Measurements from ENCODE around the gene DEFB116. TPM values are rescaled to one million over a fixed set of nuclear protein-coding genes. Genes with fewer than 3 reads are reported as not detected.
"Not testable (repeated sequence)": the region's sequence is repeated elsewhere in the genome, so short reads cannot be mapped to it uniquely, and the experiment has no call there.

The DEFB116 gene
- not detected in 2 replicates for polyA plus RNA-seq (2011; rRNA removed)
- not detected in 2 replicates for polyA minus RNA-seq (2011; rRNA and poly(A)+ RNA removed)

GRCh38 chr20:31308535-31309162, at the start of gene DEFB116:
DEFB116 (minus strand) TSS chr20:31308585; CDS start chr20:31308585, 0 bp downstream.
- no peak for DNase-seq (ENCODE audit: low read depth, low spot score)
- Histone ChIP-seq H3K27ac (ENCODE audit: low read depth, low read length) (no peak within 1 kb of the TSS), H3K27me3 (ENCODE audit: control insufficient read depth, insufficient read depth, low read length) (no peaks in the 10 kb centered on the region), H3K9me3 (ENCODE audit: control insufficient read depth, insufficient read depth, low read length) (no peaks in the 10 kb centered on the region), H3K4me3 (ENCODE audit: low read depth, low read length) (no peak within 1 kb of the TSS)
- TF ChIP-seq CTCF (IDR thresholded peaks at IDR 0.05; ENCODE audit: low read depth, low read length): no peak
- ChIA-PET CTCF (no interaction called here), POLR2A (no interaction called here)

- no peak for DNase-seq (ENCODE audit: low read depth, low spot score)
- CTCF ChIA-PET: no interaction called here
- Histone ChIP-seq H3K27ac (ENCODE audit: low read depth, low read length) (no peak overlapping the region), H3K4me3 (ENCODE audit: low read depth, low read length) (no peak overlapping the region), H3K9me3 (ENCODE audit: control insufficient read depth, insufficient read depth, low read length) (no peaks in the 10 kb centered on the region; the same call in 1 of the 2 replicates), H3K27me3 (ENCODE audit: control insufficient read depth, insufficient read depth, low read length) (no peaks in the 10 kb centered on the region)
- POLR2A ChIA-PET: no interaction called here
- no peak for TF ChIP-seq CTCF (IDR thresholded peaks at IDR 0.05; ENCODE audit: low read depth, low read length)
Observed at GRCh38 chr20:31355981-31356380, 47.6 kb upstream of the DEFB116 start.

GRCh38 chr20:31341470-31341869, 33.1 kb upstream of the DEFB116 start:
- H3K27ac ChIP-seq (ENCODE audit: low read depth, low read length): no peak overlapping the region
- no peak for TF ChIP-seq CTCF (IDR thresholded peaks at IDR 0.05; ENCODE audit: low read depth, low read length)
- DNase-seq (ENCODE audit: low read depth, low spot score): no peak
- H3K9me3 ChIP-seq (ENCODE audit: control insufficient read depth, insufficient read depth, low read length): peaks cover 7% of the 10 kb centered on the region
- H3K4me3 ChIP-seq (ENCODE audit: low read depth, low read length): no peak overlapping the region
- POLR2A ChIA-PET: no interaction called here
- CTCF ChIA-PET: no interaction called here
- no peaks in the 10 kb centered on the region for H3K27me3 ChIP-seq (ENCODE audit: control insufficient read depth, insufficient read depth, low read length)

GRCh38 chr20:31330893-31331292, 22.5 kb upstream of the DEFB116 start:
- Histone ChIP-seq H3K27ac (ENCODE audit: low read depth, low read length) (no peak overlapping the region), H3K4me3 (ENCODE audit: low read depth, low read length) (no peak overlapping the region), H3K27me3 (ENCODE audit: control insufficient read depth, insufficient read depth, low read length) (no peaks in the 10 kb centered on the region), H3K9me3 (ENCODE audit: control insufficient read depth, insufficient read depth, low read length) (peaks cover 3% of the 10 kb centered on the region; the same call in 1 of the 2 replicates)
- ChIA-PET POLR2A (no interaction called here), CTCF (no interaction called here)
- no peak for DNase-seq (ENCODE audit: low read depth, low spot score)
- no peak for TF ChIP-seq CTCF (IDR thresholded peaks at IDR 0.05; ENCODE audit: low read depth, low read length)

GRCh38 chr20:31322504-31322903, 14.1 kb upstream of the DEFB116 start:
- Histone ChIP-seq H3K4me3 (ENCODE audit: low read depth, low read length) (no peak overlapping the region), H3K27ac (ENCODE audit: low read depth, low read length) (no peak overlapping the region), H3K27me3 (ENCODE audit: control insufficient read depth, insufficient read depth, low read length) (no peaks in the 10 kb centered on the region), H3K9me3 (ENCODE audit: control insufficient read depth, insufficient read depth, low read length) (peaks cover 10% of the 10 kb centered on the region)
- TF ChIP-seq CTCF (IDR thresholded peaks at IDR 0.05; ENCODE audit: low read depth, low read length): no peak
- no peak for DNase-seq (ENCODE audit: low read depth, low spot score)
- ChIA-PET CTCF (no interaction called here), POLR2A (no interaction called here)

GRCh38 chr20:31284964-31285363, 23.4 kb downstream of the DEFB116 start:
- H3K27me3 ChIP-seq (ENCODE audit: control insufficient read depth, insufficient read depth, low read length); POLR2A ChIA-PET; H3K4me3 ChIP-seq (ENCODE audit: low read depth, low read length); DNase-seq (ENCODE audit: low read depth, low spot score); CTCF ChIA-PET; H3K27ac ChIP-seq (ENCODE audit: low read depth, low read length): not testable (repeated sequence)
- peaks cover 10% of the 10 kb centered on the region for H3K9me3 ChIP-seq (ENCODE audit: control insufficient read depth, insufficient read depth, low read length)

Data from AG04450 (cell line).